GM19035 (cell line): ENCODE measurements around the gene REM2.
"Not testable (repeated sequence)": the region's sequence is repeated elsewhere in the genome, so short reads cannot be mapped to it uniquely, and the experiment has no call there.

ENCODE experiments used
- ATAC-seq: cut with Tn5 transposase; IDR thresholded peaks from one replicate; pipeline ENCODE4 v1.9.1; 2021; ENCODE audit not compliant: unreplicated experiment

Gene REM2

GRCh38 chr14:22847661-22848341, 35.2 kb upstream of the REM2 start:
- no peak for ATAC-seq

DNA sequence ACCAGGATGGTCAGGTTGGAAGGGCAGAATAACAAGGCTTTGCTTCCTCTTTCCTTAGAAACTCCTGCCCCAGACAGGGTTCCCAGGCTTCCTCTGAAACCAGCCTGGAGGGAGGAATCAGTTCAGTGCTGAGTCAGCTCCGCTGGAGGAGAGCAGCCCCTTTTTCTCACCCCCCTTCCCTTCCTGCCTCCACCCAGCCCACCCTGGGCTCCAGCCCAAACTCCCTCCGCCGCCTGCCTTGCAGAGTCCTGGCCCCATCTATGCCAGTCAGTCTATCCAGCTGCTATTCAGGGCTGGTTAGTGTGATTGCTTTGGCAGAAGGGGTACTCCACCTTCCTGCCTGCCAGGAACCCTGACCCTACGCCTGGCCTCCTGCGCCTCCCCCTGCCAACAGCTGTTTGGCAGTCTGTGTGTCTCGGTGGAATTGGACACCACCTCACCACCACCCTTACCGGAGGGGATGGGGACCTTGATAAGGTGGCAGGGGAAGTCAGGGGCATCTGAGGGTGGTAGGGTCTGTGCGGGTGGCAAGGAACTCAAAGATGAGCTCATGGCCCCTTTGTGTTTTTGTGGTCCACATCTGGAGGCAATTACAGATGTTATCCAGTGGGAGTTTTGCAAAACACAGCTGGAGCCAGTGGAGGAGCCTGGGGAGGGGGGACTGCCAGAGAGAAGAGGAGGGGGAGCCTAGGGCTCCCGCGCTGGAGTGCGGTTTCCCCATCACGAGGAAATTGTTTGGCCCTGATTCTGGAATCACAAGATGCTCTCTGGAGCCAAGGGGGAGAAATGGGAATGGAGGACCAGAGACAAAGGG, 34.5 kb upstream of the REM2 start:
- no peak for ATAC-seq

GRCh38 chr14:22849212-22849819, 33.7 kb upstream of the REM2 start:
- ATAC-seq, result no peak

- ATAC-seq, result no peak
Observed at GRCh38 chr14:22850944-22851764, 31.9 kb upstream of the REM2 start.

DNA sequence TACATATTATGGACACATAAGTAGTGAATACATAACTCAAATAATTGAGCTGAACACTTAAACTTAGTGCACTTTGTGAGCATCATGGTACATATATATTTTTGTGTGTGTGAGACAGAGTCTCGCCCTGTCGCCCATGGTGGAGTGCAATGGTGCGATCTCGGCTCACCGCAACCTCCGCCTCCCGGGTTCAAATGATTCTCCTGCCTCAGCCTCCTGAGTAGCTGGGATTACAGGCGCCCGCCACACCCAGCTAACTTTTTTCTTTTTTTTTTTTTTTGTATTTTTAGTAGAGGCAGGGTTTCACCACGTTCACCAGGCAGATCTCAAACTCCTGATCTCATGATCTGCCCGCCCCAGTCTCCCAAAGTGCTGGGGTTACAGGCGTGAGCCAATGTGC, 30.8 kb upstream of the REM2 start:
- ATAC-seq, result not testable (repeated sequence)

DNA sequence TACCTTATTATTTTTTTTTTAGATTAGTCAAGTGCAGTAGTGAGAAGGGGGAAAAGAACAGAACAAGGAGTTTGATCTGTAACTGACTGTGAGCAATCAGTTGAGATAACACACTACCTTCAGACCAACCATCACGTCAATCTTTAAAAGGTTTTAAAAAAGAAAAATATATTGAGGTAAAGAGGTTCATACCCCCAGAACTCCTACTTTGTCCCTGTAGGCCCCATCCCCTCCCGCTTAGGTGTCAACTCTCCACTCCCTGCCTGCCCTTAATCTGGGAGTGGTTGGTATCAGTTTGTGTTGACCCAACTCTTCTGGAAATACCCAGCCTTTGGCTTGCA, 30.5 kb upstream of the REM2 start:
- no peak for ATAC-seq

DNA sequence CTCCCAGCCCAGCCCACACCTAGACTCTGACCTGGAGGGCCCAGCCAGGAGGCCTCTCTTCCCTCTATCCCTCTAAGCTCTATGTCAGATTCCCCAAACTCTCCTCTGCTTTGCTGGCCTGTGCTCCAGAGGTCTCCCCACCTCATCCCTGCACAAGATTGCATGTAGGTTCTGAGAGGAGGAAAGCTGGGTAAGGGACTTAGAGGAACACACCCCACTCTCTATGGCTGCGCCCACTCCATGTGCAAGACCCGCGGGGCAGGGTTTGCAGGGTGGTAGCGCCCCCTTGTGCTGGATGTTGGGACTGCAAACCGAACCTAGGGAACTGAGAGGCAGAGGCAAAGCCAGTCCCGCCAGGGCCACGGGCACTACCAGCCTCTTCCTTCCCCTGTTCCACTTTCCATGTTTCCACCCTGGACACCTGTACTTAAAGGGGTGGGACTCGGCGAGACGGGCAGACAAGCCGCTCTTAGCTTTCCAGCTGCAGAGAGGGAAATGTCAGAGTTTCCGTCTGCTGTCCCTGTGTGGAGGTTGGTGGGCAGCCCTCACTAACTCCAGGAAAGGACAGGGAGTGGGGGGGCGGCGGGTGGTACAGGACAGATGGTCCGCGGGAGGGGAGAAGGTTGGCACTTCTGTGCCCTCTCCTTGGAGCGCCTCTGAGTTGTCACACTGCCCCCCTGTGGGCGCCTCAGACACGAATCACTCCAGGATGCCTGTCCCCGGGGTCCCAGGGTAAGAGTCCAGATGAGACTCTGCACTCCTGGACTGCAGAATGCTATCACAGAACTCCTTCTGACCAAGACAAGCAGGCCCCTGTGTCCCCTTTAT, 29.9 kb upstream of the REM2 start:
- peak; percentile 80 for ATAC-seq

- ATAC-seq, result not testable (repeated sequence)
Observed at GRCh38 chr14:22854296-22854695, 28.7 kb upstream of the REM2 start.

GRCh38 chr14:22854963-22855724, 27.9 kb upstream of the REM2 start:
- ATAC-seq, result no peak

GRCh38 chr14:22856428-22856827, 26.6 kb upstream of the REM2 start:
- no peak for ATAC-seq

DNA sequence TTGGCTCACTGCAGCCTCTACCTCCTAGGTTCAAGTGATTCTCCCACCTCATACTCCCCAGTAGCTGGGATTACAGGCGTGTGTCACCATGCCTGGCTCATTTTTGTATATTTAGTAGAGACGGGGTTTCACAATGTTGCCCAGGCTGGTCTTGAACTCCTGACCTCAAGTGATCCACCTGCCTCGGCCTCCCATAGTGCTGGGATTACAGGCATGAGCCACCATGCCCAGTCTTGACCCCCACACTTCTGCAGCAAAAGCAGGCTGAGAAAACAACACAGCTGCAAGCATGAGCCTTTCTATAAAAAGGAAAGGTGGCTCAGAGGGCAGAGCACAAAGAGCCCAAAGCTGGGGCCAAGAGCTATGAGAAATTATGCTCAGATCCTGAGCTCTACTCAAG, 22.6 kb upstream of the REM2 start:
- ATAC-seq, result not testable (repeated sequence)

DNA sequence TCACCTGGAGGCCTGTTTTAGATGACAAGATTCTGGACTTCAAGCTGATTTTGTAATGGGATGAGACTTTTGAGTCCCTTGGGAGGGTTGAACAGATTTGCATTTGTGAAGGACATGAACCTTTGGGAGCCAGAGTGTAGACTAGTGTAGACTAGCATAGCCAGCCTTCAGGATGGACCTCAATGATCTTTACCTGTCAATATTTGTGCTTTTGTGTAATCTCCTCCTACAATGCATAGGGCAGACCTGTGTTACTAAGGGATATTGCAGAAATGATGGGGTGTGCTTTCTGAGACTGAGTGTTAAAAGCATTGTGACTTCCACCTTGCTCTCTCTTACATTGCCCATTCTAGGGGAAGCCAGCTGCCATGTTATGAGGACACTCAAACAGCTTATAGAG, 21.4 kb upstream of the REM2 start:
- ATAC-seq, result no peak

- ATAC-seq, result no peak
Observed at GRCh38 chr14:22864979-22865378, 18.0 kb upstream of the REM2 start.

GRCh38 chr14:22865424-22866405, 17.3 kb upstream of the REM2 start:
- ATAC-seq, result no peak

DNA sequence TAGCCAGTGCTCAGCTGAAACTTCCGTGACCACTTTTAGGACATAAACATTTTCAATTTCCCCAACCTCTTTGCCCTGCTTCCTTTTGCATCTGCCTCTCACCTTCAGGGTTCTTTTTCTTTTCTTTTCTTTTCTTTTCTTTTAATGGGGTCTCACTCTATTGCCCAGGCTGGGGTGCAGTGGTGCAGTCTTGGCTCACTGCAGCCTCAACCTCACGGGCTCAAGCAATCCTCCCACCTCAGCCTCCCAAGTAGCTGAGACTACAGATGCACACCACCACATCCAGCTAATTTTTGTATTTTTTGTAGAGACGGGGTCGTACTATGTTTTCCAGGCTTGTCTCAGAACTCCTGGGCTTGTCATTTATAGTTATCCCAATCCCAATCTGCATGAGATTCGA, 16.1 kb upstream of the REM2 start:
- no peak for ATAC-seq

DNA sequence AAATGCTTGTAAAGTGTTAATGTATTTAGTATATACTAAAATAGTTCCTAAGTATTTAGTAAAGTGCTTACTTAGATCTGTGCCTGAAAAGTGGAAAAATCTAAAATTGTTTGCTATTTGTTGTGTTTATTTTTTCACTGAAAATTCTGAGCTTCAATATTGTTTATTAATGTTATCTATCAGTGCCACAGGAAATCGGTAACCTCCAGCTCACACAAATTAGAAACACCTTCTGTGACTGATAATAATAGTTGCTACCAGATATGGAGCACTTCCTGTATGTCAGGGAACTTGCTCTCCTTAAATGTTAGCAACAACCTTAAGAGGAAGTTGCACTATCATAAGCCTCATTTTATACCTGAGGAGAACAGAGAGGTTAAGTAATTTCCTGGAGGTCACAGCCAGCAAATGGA, 12.2 kb upstream of the REM2 start:
- ATAC-seq, result peak; percentile 31

GRCh38 chr14:22871224-22872032, 11.6 kb upstream of the REM2 start, which contains the start of gene LRP10:
LRP10 (plus strand) TSS chr14:22871740; CDS start chr14:22872304, 564 bp downstream.
- ATAC-seq, result peak; percentile 82
